Aorta (tissue), 5 donors: ENCODE data around the gene PSMD2. TPM values are rescaled to one million over a fixed set of nuclear protein-coding genes. Genes with fewer than 3 reads are reported as not detected.

Source experiments
- ATAC-seq: fragments of 200-7000 bp; cut with Tn5 transposase; one replicate; pipeline ENCODE4 v1.9.1; 2022; ENCODE audit warnings: moderate library complexity; ENCODE audit not compliant: low FRiP score
- DNase-seq, 2 donors: peaks; one replicate each; pipeline ENCODE4 v3.0.0-alpha.2; 2020
- H3K27ac ChIP-seq, 2 donors: one replicate each; pipeline ENCODE4 v1.5.1; 2013; ENCODE audit warnings: low read length in 2 of 2, mild to moderate bottlenecking in 2 of 2, moderate library complexity in 2 of 2, control low read depth in 1 of 2, inconsistent platforms in 1 of 2, low read depth in 1 of 2
- H3K27me3 ChIP-seq, 2 donors: one replicate each; pipeline ENCODE4 v1.6.1; 2013; ENCODE audit warnings: control low read depth in 1 of 2, low read length in 1 of 2, mild to moderate bottlenecking in 1 of 2, moderate library complexity in 1 of 2; ENCODE audit not compliant: insufficient read depth in 2 of 2, control insufficient read depth in 1 of 2
- H3K36me3 ChIP-seq, 2 donors: one replicate each; pipeline ENCODE4 v1.6.1; 2013; ENCODE audit warnings: control low read depth in 1 of 2, low read length in 1 of 2, mild to moderate bottlenecking in 1 of 2; ENCODE audit not compliant: insufficient read depth in 2 of 2, control insufficient read depth in 1 of 2
- H3K4me1 ChIP-seq, 2 donors: one replicate each; pipeline ENCODE4 v1.6.1; 2013; ENCODE audit warnings: low read length in 2 of 2, control low read depth in 1 of 2, mild to moderate bottlenecking in 1 of 2, moderate library complexity in 1 of 2; ENCODE audit not compliant: insufficient read depth in 2 of 2, control insufficient read depth in 1 of 2
- H3K4me3 ChIP-seq, 2 donors: one replicate each; pipeline ENCODE4 v1.5.1; 2013; ENCODE audit warnings: low read length in 2 of 2, control low read depth in 1 of 2, mild to moderate bottlenecking in 1 of 2
- H3K9me3 ChIP-seq: one replicate; pipeline ENCODE4 v1.6.1; 2013; ENCODE audit warnings: mild to moderate bottlenecking, low read length; ENCODE audit not compliant: control insufficient read depth
- WGBS, 2 donors: extraction: QIAGEN DNeasy Blood & Tissue Kit; methylation state at CpG; one replicate each; pipeline ENCODE4 v1.1.7; 2013; 5-methylcytosine and 5-hydroxymethylcytosine counted together
- intact Hi-C, 2 donors: fragments of 100-400 bp; cut with DNase I; formaldehyde crosslinking; loops; one replicate each; pipeline versions ENCODE4 v1.14.2 to v1.15.0; 2022
- polyA plus RNA-seq, 2 donors: library from polyadenylated mRNA; stranded (reverse); fragments of 200-250 nt; gene quantifications; one replicate each; pipeline ENCODE4 v1.2.3, GENCODE V29; 2013
- total RNA-seq, 2 donors: library from RNA; stranded (reverse); fragmentation: NEBNext Ultra II Directional; extraction: Animal tissue kit (Norgen Biotek cat#: 25700); gene quantifications; one replicate each; pipeline ENCODE4 v1.2.1, GENCODE V29; 2021
- donor health status: healthy with polysubstance abuse.
- donor health status: Bipolar disorder and iron deficiency.
- donor health status: DM: no; HTN: no; CAD: no.
- donor health status: DM: no; HTN: no; CAD: no.
- donor health status: DM: yes; HTN: yes; CAD: no.

The PSMD2 gene
- total and polyA plus RNA-seq, 4 donors, result 116 to 143 (median 139) TPM

DNA sequence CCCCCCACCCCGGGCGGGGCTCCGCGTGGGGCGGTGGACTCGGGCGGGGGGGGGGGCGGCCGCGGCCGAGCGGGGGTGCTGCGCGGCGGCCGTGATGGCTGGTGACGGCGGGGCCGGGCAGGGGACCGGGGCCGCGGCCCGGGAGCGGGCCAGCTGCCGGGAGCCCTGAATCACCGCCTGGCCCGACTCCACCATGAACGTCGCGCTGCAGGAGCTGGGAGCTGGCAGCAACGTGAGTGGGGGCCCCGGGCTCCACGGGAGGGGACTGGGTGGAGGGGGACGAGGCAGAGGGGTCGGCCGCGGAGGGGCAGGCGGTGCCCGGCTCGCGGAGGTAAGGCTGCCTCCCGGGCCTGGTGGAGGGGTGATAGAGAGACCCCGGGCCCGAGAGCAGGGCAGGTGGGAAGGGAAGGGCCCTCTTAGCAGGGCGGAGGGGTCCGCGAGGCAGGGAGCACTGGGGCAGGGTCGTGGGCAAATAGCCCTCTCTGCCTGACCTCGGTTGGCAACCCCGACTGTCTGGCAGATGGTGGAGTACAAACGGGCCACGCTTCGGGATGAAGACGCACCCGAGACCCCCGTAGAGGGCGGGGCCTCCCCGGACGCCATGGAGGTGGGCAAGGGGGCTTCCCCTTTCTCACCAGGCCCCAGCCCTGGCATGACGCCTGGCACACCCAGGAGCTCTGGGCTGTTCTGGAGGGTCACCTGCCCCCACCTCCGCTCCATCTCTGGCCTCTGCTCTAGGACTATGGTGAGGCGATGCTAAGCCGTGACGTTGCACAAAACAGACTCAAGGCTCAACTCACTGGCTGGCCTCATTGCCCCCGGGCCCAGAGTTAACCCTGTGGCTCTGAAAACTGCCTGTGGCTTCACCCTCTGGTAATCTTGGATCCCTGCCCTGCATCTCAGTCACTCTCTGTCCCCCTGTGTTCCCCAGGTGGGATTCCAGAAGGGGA, 22.8 kb upstream of the PSMD2 start, which contains the start of gene ECE2:
TSS of gene ECE2 (plus strand) at position 62 of the 950 bp plus-strand sequence. CDS start at position 194, 132 bp downstream.
- no peak within 1 kb of the TSS for H3K4me3 ChIP-seq
- no peaks in the 10 kb centered on the region for H3K4me1 ChIP-seq
- no peaks in the 10 kb centered on the region for H3K9me3 ChIP-seq
- ATAC-seq (no peak), DNase-seq (no peak)
- no peaks in the 10 kb centered on the region for H3K27me3 ChIP-seq
- H3K27ac ChIP-seq, result no peak within 1 kb of the TSS
- H3K36me3 ChIP-seq, result no peaks in the 10 kb centered on the region
- intact Hi-C loops, result no loop called here
- 13 to 15% methylated on average over 45 to 65 of the region's 65 CpGs for WGBS, 2 donors

DNA sequence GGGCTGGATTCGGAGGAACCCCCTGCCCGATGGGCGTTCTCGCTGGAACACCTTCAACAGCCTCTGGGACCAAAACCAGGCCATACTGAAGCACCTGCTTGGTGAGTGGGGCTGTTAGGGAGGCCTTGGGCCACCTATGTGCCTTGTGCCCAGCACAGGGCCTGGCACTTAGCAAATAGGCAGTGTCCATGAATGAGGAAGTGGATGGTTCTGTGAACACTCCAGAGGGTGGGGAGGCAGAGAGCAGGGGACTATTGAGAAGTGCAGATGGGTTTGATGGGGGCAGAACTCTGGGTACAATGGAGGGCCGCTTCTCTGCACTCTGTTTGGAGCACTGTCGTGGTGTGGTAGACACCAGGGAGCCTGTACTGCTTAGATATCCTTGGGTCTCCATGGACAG, 21.7 kb upstream of the PSMD2 start:
- no peaks in the 10 kb centered on the region for H3K9me3 ChIP-seq
- DNase-seq, result no peak
- peak; percentile 17 for ATAC-seq
- H3K27me3 ChIP-seq, result no peaks in the 10 kb centered on the region
- no peak overlapping the region for H3K4me3 ChIP-seq
- no peaks in the 10 kb centered on the region for H3K4me1 ChIP-seq
- no peaks in the 10 kb centered on the region for H3K36me3 ChIP-seq
- intact Hi-C loops, result no loop called here
- H3K27ac ChIP-seq, result no peak overlapping the region
- WGBS, 2 donors, result 93 to 97% methylated on average over 6 of the region's 6 CpGs

DNA sequence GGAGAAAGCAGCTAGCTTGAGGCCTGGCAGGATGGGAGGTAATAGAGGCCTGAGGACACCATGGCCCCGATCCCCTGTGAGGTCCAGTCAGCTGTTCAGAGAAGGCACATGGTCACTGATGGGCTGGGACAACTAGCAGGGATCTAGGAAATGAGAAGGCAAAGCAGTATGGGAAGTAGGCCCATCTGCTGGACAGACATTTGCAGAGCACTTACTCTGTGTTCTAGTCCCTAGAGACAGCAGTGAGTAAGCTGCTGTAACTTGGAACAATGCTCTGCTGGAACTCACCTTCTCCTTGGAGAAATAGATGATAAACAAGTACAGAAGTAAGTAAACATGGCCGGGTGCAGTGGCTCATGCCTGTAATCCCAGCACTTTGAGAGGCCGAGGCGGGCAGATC, 16.1 kb upstream of the PSMD2 start:
- Histone ChIP-seq H3K4me3 (no peak overlapping the region), H3K4me1 (no peaks in the 10 kb centered on the region), H3K27me3 (no peaks in the 10 kb centered on the region), H3K27ac (no peak overlapping the region), H3K9me3 (no peaks in the 10 kb centered on the region), H3K36me3 (no peaks in the 10 kb centered on the region)
- intact Hi-C loops, result no loop called here
- WGBS, 2 donors, result 92 to 94% methylated on average over 4 of the region's 4 CpGs
- no peak for DNase-seq
- ATAC-seq, result no peak

DNA sequence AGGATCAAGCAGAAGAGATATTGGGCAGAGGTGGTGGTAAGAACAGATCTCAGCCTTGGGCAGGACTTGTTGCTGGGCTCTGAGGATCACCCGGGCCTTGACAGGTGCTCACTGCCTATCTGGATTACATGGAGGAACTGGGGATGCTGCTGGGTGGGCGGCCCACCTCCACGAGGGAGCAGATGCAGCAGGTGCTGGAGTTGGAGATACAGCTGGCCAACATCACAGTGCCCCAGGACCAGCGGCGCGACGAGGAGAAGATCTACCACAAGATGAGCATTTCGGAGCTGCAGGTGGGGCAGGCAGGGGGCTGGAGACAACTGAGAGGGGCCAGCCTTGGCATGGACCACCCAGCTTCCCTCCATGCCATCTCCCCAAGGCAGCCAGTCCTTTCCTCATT, 15.4 kb upstream of the PSMD2 start:
- H3K9me3 ChIP-seq, result no peaks in the 10 kb centered on the region
- intact Hi-C loops, result no loop called here
- H3K4me3 ChIP-seq, result no peak overlapping the region
- H3K4me1 ChIP-seq, result no peaks in the 10 kb centered on the region
- DNase-seq, result peak in 1 of 2 donors; percentile 34
- no peaks in the 10 kb centered on the region for H3K36me3 ChIP-seq
- H3K27me3 ChIP-seq, result no peaks in the 10 kb centered on the region
- H3K27ac ChIP-seq, result no peak overlapping the region
- no peak for ATAC-seq
- 93 to 96% methylated on average over 8 of the region's 8 CpGs for WGBS, 2 donors

DNA sequence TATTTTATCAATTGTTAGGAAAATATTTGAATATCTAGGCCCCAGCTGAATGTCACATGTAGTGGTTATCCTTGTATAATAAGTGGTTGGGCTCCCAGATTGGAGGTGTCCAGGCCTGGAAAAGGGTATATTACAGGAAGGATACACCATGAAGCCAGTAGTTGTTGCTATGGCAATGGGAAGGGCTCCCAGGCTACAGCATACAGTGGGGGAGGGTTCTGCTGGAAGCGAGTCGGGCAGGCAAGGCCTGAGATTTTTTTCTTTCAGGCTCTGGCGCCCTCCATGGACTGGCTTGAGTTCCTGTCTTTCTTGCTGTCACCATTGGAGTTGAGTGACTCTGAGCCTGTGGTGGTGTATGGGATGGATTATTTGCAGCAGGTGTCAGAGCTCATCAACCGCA, 14.3 kb upstream of the PSMD2 start:
- Histone ChIP-seq H3K4me3 (no peak overlapping the region), H3K27me3 (no peaks in the 10 kb centered on the region), H3K9me3 (no peaks in the 10 kb centered on the region), H3K27ac (no peak overlapping the region), H3K4me1 (no peaks in the 10 kb centered on the region), H3K36me3 (no peaks in the 10 kb centered on the region)
- 19% methylated on average over 4 of the region's 4 CpGs for WGBS, 2 donors
- peak in 1 of 2 donors; percentile 61 for DNase-seq
- intact Hi-C loops, result no loop called here
- peak; percentile 50 for ATAC-seq

DNA sequence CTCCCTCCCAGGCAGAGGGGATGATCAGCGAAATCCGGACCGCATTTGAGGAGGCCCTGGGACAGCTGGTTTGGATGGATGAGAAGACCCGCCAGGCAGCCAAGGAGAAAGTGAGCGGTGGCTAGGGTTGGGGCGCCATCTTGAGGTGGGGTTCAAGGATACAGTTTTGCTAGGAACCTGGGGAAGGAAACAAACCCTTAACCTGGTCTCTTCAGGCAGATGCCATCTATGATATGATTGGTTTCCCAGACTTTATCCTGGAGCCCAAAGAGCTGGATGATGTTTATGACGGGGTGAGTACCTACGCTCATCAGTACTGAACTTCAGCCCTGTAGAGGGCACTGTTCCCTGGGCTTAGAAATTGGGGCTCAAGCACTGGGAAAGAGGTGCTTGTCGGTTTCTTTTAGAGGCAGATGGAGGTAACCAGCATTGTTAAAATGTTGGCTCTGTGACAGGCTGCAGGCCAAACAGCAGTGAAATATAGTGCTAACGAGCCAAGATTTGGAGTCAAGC, 9.6 kb upstream of the PSMD2 start:
- no peak overlapping the region for H3K4me3 ChIP-seq
- H3K4me1 ChIP-seq, result no peaks in the 10 kb centered on the region
- 9 to 14% methylated on average over 10 of the region's 10 CpGs for WGBS, 2 donors
- intact Hi-C loops, result no loop called here
- peak; percentile 54 to 75 for DNase-seq
- no peak overlapping the region for H3K27ac ChIP-seq
- H3K36me3 ChIP-seq, result no peaks in the 10 kb centered on the region
- H3K27me3 ChIP-seq, result no peaks in the 10 kb centered on the region
- H3K9me3 ChIP-seq, result no peaks in the 10 kb centered on the region
- no peak for ATAC-seq

DNA sequence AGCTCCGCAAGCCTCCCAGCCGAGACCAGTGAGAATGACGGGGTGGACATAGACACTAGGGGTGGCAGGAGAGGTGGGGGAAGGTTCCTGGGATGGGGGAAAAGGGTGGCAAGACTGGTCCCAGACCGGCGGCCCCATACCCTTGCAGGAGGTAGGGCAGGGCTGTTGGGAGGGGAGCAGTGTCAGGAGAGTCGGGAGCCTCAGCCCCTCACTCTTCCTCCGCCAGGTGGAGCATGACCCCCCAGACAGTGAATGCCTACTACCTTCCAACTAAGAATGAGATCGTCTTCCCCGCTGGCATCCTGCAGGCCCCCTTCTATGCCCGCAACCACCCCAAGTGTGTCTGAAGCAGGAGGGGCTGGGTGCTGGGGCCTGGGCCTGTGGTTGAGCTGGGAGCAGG, 8.7 kb upstream of the PSMD2 start:
- ATAC-seq (no peak), DNase-seq (no peak)
- 84 to 87% methylated on average over 9 to 10 of the region's 10 CpGs for whole genome bisulfite sequencing, 2 donors
- Histone ChIP-seq H3K9me3 (no peaks in the 10 kb centered on the region), H3K27ac (no peak overlapping the region), H3K27me3 (no peaks in the 10 kb centered on the region), H3K4me3 (no peak overlapping the region), H3K36me3 (no peaks in the 10 kb centered on the region), H3K4me1 (no peaks in the 10 kb centered on the region)
- intact Hi-C loops, result no loop called here

DNA sequence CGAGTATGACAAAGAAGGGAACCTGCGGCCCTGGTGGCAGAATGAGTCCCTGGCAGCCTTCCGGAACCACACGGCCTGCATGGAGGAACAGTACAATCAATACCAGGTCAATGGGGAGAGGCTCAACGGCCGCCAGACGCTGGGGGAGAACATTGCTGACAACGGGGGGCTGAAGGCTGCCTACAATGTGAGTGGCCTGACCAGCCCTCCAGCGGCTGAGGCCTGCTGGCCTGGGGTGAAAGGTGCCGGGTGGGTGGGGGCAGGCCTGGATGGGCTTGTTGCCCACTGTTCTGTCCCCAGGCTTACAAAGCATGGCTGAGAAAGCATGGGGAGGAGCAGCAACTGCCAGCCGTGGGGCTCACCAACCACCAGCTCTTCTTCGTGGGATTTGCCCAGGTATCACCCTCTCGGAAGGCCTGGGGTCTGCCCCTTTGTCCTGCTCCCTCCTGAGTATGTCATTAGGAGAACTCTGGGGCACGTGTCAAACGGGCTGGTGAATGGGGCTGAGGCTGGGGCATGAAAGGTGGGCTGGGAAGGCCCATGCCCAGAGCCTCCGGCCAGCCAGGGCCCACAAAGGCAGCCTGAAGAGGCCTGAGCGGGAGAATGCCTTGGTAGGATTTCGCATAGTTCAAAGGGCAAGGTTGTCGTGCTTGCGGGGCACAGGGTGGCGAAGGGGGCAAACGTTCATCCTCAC, 7.8 kb upstream of the PSMD2 start:
- Histone ChIP-seq H3K27ac (no peak overlapping the region), H3K36me3 (no peaks in the 10 kb centered on the region), H3K4me1 (no peaks in the 10 kb centered on the region), H3K9me3 (no peaks in the 10 kb centered on the region), H3K4me3 (no peak overlapping the region), H3K27me3 (no peaks in the 10 kb centered on the region)
- ATAC-seq (no peak), DNase-seq (no peak)
- WGBS, 2 donors, result 87 to 88% methylated on average over 22 of the region's 22 CpGs
- intact Hi-C loops, result no loop called here
